RPMI8226 (cell line): ENCODE data around the gene LEO1.
A peak's percentile ranks its signal among the peaks of the same experiment; 100 is the strongest.

Source experiments
- DNase-seq: peaks from one replicate; pipeline ENCODE4 v3.0.0-alpha.2; 2015

LEO1 gene

GRCh38 chr15:51926809-51927208, 44.8 kb downstream of the LEO1 start:
- no peak for DNase-seq

- no peak for DNase-seq
Measured at GRCh38 chr15:51924156-51925068, 47.2 kb downstream of the LEO1 start.

GRCh38 chr15:51917493-51917892, 54.1 kb downstream of the LEO1 start:
- peak; percentile 48 for DNase-seq

GRCh38 chr15:51912528-51912927, 59.0 kb downstream of the LEO1 start:
- no peak for DNase-seq

- no peak for DNase-seq
Measured at GRCh38 chr15:51909584-51909983, 62.0 kb downstream of the LEO1 start.

GRCh38 chr15:51908316-51908715, 63.3 kb downstream of the LEO1 start:
- no peak for DNase-seq

- DNase-seq, result peak; percentile 34
Measured at GRCh38 chr15:51907136-51907862, 64.3 kb downstream of the LEO1 start.

- DNase-seq, result no peak
Measured at GRCh38 chr15:51904931-51905330, 66.6 kb downstream of the LEO1 start.

- DNase-seq, result no peak
Measured at GRCh38 chr15:51904421-51904820, 67.2 kb downstream of the LEO1 start.

GRCh38 chr15:51889486-51889885, 82.1 kb downstream of the LEO1 start:
- no peak for DNase-seq

- peak; percentile 14 for DNase-seq
Measured at GRCh38 chr15:51888593-51889195, 82.9 kb downstream of the LEO1 start.
